CD4-positive, alpha-beta T cell treated with Interferon alpha-2 for 1 hour (primary cell): ENCODE measurements around the gene CENPT.
"Not testable (repeated sequence)": the region's sequence is repeated elsewhere in the genome, so short reads cannot be mapped to it uniquely, and the experiment has no call there.

ENCODE experiments used
- DNase-seq, 2 donors: peaks; one replicate each; pipeline ENCODE4 v3.0.0-alpha.2; 2020 to 2022

The CENPT gene

DNA sequence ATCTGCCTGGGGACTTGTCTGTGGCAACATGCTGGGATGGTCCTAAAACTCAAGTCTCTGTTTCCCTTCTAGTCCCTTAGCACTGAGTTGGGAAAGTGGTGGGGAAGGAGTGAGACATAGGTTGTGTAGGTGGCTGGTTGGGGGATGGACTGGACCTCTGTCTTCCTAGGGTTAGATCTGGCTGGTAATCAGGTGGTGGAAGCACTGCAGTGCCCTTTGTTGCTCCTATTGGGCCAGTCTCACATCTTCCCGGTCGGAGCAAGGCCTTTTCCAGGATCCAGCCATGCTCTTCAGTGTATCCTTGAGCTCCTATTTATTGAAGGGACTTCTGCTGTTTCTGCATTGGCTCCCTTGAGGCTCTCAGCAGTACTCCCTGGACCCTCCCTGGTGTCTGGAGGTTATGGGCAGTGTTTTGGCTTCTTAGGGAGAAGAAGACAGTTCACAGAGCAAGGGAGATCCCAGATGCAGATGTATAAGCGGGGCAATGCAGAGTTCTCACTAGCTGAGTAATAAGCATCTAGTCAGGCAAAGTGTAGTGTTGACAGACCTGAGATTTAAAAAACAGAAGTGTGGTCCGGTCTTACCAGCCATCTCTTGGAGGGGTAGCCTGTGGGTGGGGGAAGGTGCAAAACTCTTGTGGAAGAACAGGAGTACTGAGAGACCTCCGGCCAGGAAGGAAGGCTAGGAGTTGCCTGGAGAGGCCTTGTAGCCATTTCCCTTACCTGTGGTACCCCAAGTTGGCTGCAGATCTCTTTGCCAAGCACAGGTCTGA is 2.0 kb downstream of the CENPT start:
- no peak for DNase-seq

DNA sequence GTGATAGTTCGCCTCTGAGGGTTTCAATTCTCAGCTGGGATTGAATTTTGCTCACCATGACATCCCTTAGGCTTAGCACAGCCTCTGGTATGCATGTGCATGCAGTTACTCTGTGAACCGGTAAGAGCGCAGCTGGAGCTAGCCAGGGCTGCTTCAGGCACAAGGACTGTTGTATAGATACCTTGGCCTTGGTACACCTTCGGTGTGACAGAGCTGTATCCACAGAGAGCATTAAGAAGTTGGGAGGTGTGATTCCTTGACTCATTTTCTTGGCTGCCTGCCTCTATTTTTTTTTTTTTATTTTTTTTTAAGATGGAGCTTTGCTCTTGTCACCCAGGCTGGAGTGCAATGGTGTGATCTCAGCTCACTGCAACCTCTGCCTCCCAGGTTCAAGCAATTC is 3.0 kb downstream of the CENPT start:
- DNase-seq = no peak

DNA sequence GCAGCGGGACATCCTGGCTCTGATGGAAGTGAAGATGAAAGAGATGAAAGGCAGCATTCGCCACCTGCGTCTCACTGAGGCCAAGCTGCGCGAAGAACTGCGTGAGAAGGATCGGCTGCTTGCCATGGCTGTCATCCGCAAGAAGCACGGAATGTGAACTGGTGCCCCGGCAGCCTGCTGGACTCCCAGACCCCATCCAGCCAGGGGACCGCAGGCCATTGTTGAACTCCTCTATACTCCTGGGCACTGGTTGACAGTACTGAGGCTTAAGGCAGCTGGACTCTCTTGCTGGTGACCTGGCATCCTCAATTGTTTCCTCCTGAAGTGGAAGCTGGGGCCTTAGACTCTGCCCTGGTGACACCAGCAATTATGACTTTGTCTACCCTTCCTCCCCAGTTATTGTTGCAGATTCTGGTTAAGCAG is 4.1 kb downstream of the CENPT start:
- no peak for DNase-seq

DNA sequence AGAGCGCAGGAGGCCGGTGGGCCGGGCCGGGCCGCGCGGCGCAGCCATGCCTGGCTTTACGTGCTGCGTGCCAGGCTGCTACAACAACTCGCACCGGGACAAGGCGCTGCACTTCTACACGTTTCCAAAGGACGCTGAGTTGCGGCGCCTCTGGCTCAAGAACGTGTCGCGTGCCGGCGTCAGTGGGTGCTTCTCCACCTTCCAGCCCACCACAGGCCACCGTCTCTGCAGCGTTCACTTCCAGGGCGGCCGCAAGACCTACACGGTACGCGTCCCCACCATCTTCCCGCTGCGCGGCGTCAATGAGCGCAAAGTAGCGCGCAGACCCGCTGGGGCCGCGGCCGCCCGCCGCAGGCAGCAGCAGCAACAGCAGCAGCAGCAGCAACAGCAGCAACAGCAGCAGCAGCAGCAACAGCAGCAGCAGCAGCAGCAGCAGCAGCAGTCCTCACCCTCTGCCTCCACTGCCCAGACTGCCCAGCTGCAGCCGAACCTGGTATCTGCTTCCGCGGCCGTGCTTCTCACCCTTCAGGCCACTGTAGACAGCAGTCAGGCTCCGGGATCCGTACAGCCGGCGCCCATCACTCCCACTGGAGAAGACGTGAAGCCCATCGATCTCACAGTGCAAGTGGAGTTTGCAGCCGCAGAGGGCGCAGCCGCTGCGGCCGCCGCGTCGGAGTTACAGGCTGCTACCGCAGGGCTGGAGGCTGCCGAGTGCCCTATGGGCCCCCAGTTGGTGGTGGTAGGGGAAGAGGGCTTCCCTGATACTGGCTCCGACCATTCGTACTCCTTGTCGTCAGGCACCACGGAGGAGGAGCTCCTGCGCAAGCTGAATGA is 4.8 kb downstream of the CENPT start:
- DNase-seq = peak; percentile 51 to 73

DNA sequence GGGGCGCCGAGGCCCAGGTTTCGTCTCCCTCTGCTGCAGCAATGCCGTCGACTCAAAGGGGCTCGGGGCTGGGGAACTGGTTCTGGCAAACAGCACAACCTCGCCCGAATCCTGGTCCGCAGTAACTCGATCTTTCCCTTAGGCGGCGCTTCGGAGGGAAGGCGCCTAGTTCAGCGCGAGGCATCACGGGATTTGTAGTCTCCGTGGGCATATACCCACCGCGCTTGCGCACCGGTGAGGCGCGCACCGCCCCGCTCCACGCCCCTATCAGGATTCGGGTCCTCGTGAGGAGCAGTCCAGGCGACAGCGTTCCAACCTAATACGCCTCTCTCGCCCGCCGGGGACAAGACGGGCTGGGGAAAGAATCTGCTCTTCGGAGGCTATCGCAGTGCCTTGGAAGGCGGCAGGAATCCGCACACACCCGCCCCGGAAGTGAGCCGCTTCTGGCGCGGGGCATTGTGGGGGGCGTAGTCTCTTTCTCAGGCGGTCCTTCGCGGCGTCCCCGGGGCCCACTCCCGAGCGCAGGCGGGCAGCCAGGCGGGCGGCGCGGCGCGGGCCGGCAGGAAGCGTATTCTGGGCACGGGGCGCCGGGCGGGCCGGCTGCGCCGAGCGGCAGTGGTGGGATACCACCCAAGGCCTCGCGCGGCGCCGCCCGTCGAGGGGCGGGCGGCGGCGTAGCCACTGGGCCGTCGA is 5.5 kb downstream of the CENPT start, which contains the start of gene THAP11:
THAP11 (plus strand) TSS at position 505 of the 693 bp plus-strand sequence. CDS start 235 bp downstream, outside the sequence.
- peak; percentile 92 to 96 for DNase-seq

DNA sequence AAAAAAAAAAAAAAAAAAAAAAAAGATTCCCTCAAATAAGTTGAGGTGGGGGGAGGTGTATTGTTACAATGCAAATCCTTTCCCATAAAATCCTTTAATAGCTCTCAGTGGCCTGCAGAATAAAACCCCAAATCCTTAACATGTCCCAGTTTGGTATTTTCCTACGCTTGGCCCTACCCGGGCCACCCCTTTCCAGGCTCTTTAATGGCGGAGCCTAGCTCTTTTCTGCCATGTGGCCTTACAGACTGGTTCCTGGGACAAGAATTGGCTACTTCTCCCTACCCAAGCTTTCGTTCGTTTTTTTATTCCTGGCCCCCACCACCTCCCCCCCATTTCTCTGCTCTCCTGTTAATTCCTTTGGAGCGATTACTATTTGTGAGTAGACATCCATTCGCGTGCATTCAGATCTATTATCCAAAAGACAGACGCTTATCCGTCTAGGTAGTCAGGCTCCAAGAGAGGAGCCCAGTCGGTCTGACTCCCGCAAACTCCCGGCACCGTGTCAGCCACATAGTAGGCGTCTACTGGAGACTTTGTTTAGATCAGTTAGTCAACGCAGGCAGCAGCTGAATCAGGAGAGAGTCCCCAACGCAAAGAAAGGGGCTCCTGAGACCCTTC is 6.2 kb downstream of the CENPT start:
- no peak for DNase-seq

DNA sequence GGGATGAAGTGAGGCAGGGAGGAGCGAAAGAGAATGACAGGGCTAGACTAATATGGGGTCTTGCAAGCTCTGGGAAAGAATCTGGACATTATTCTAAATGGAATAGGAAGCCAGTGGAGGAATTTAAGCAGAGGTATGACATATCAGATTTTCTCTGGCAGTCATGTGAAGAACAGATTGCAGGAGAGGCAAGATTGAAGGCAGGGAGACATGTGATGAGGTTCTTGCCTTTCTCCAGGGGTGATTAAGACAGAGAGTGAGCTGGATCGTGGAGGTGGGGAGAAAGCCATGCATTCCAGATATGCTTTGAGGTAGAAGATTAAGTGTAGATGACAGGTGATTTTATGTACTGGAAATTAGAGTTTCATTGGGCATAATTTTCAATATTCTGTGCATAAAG is 9.7 kb downstream of the CENPT start:
- no peak for DNase-seq

- not testable (repeated sequence) for DNase-seq
Measured at GRCh38 chr16:67837190-67837589, 10.3 kb downstream of the CENPT start.

- DNase-seq = no peak
Measured at GRCh38 chr16:67834242-67834614, 13.3 kb downstream of the CENPT start.

DNA sequence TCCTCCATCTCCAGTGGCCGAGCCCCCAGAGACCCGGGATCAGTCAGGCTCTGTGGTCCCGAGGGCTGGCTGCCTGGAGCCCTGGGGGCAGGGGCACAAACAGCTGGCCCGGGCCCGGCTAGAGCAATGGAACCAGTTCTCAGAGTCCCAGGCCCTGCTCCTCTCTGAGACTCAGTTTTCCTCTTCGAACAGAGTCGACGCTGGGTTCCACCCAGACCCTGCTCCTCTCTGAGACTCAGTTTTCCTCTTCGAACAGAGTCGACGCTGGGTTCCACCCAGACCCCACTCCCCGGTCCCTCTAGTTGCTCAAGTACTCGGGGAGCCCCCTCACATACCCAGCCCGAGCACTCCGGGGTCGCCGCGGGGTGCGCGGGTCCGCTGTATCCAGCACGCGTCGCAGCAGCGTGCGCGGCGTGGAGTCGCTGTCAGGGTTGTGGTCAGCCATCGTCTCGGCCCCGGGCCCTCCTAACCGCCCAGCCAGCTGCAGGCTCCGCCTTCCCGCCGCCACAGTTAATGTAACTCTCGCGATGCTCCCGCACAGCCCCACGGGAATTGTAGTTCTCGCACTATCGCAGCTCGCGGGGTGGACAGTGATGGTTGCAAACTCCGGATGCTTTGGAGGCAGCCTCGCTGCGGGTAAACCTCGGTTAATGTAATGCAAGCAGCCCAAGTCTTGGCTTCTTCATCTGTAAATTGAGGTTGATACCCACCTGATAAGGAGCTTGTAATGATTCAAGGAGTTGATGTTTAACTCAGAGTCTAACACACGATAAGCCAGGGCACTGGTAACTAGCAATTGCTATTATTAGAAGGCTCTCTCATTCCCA is 13.9 kb downstream of the CENPT start:
- peak; percentile 91 to 95 for DNase-seq

GRCh38 chr16:67833030-67833414 is 14.5 kb downstream of the CENPT start:
- no peak for DNase-seq

DNA sequence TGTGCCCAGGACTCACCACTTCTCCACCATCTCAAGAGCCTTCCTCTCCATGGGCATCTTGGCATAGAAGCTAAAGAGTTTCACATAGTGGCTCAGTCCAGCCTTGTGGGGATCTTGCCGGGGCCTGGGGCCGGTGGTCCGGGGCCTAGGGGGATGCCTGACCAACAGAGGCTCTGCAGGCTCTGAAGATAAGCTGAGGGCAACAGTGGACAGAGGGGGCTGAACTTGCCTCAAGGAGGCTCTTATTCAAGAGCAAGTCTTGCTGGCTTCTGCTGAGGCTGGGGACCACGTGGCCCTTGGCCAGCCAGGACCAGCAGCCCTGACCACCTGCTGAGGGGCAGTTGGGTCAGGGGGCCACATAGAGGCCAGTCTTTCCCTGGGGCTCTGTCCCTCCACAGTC is 18.8 kb downstream of the CENPT start:
- no peak for DNase-seq

DNA sequence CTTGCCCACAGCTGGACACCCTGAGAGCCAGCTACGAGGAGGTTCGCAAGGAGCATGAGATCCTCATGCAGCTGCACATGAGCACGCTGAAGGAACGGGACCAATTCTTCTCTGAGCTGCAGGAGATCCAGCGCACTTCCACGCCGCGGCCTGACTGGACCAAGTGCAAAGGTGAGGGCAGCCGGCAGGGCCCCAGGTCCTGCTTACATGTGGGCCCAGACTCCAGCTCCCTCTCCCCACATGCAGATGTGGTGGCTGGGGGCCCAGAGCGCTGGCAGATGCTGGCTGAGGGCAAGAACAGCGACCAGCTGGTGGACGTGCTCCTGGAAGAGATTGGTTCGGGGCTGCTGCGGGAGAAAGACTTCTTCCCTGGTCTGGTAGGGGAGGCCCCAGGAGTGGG is 21.6 kb downstream of the CENPT start:
- no peak for DNase-seq

- no peak for DNase-seq
Measured at GRCh38 chr16:67825119-67825518, 22.4 kb downstream of the CENPT start.

GRCh38 chr16:67822511-67822910 is 25.0 kb downstream of the CENPT start:
- DNase-seq = no peak

GRCh38 chr16:67820608-67821259 is 26.8 kb downstream of the CENPT start:
- no peak for DNase-seq

DNA sequence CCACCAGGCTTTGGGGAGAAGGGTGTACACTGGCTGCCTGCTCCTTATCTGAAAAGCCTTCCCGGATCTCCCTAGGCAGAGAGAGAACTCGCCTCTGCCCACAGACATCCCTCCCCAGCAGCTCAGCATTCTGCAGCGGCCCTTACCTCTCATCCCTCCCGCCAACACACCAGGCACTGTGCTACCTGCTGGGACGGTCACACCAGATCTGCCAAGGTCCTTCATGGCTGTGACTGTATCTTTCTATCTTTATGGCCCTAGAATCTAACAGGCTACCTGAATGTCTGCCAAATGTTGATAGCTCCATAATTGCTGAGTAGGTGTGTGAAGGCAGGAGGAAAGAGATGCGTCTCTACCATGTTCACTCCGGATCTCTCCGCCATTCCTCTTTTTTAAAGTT is 32.9 kb downstream of the CENPT start:
- no peak for DNase-seq

GRCh38 chr16:67811899-67812298 is 35.6 kb downstream of the CENPT start:
- no peak for DNase-seq

- DNase-seq = no peak
Measured at GRCh38 chr16:67807148-67807682, 40.3 kb downstream of the CENPT start.

DNA sequence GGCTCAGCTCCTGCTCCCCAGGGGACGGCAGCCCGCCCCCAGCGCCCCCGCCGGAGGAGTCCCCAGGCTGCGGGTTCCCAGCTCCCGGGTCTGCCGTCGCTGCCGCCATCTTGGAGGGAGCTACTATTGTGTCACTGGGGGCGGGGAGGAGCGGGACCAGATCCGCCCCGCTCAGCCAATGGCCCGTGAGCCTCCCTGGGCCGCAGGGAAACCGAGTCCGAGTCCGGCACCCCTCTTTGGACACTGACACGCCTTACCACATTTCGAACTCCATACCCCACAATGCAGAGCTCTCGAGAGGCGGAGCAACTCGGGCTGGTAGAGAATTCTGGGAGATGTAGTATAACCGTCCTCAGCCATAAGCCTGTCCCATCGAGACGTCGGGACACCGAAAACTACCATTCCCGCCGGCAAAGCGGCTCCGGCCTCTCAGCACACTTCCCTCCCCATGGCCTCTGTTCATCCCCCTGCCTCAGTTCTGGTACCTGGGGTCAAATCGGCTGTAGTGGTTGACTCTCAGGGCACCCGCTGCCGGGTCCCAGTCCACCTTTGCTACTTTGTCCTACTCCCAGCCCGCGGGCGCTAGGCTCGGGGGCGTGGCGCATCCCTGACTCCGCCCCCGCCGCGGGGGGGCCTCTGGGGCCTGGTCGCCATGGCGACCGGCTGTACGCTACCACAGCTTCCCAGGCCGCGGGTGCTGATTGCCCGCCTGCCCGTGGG is 40.9 kb downstream of the CENPT start, which contains the start of the genes RANBP10 and TSNAXIP1:
RANBP10 (minus strand) TSS at position 133 of the 720 bp plus-strand sequence; CDS start at position 109, 24 bp downstream.
TSNAXIP1 (plus strand) TSS at position 462 of the 720 bp plus-strand sequence. CDS start 261 bp downstream, outside the sequence.
- peak; percentile 99 for DNase-seq
